Activated CD4-positive, alpha-beta T cell treated with anti-CD3 and anti-CD28 coated beads for 24 hours (primary cell): Measurements from ENCODE around the gene UBXN7.
"Not testable (repeated sequence)": the region's sequence is repeated elsewhere in the genome, so short reads cannot be mapped to it uniquely, and the experiment has no call there.

ENCODE experiments used
- DNase-seq, 2 donors: peaks; one replicate each; pipeline ENCODE4 v3.0.0-alpha.2; 2020; ENCODE audit warnings: low read depth in 2 of 2

UBXN7 gene

GRCh38 chr3:196419386-196419785 lies 12.8 kb downstream of the UBXN7 start:
- no peak for DNase-seq

- no peak for DNase-seq
Observed at GRCh38 chr3:196418601-196419000, 13.6 kb downstream of the UBXN7 start.

- DNase-seq, result no peak
Observed at GRCh38 chr3:196414469-196414868, 17.8 kb downstream of the UBXN7 start.

- no peak for DNase-seq
Observed at GRCh38 chr3:196412704-196413103, 19.5 kb downstream of the UBXN7 start.

GRCh38 chr3:196409409-196409808 lies 22.8 kb downstream of the UBXN7 start:
- no peak for DNase-seq

- no peak for DNase-seq
Observed at GRCh38 chr3:196408565-196409300, 23.5 kb downstream of the UBXN7 start.

GRCh38 chr3:196406811-196407470 lies 25.3 kb downstream of the UBXN7 start:
- DNase-seq, result no peak

GRCh38 chr3:196400331-196400730 lies 31.9 kb downstream of the UBXN7 start:
- DNase-seq, result no peak

GRCh38 chr3:196399485-196399945 lies 32.7 kb downstream of the UBXN7 start:
- no peak for DNase-seq

GRCh38 chr3:196398782-196399181 lies 33.4 kb downstream of the UBXN7 start:
- DNase-seq, result no peak

- DNase-seq, result no peak
Observed at GRCh38 chr3:196397941-196398340, 34.3 kb downstream of the UBXN7 start.

- no peak for DNase-seq
Observed at GRCh38 chr3:196390116-196390515, 42.1 kb downstream of the UBXN7 start.

- no peak for DNase-seq
Observed at GRCh38 chr3:196388956-196389355, 43.3 kb downstream of the UBXN7 start.

GRCh38 chr3:196387941-196388340 lies 44.3 kb downstream of the UBXN7 start:
- not testable (repeated sequence) for DNase-seq

- not testable (repeated sequence) for DNase-seq
Observed at GRCh38 chr3:196386797-196387196, 45.4 kb downstream of the UBXN7 start.

- DNase-seq, result not testable (repeated sequence)
Observed at GRCh38 chr3:196386034-196386433, 46.2 kb downstream of the UBXN7 start.

- DNase-seq, result not testable (repeated sequence)
Observed at GRCh38 chr3:196385446-196385845, 46.8 kb downstream of the UBXN7 start.

- no peak for DNase-seq
Observed at GRCh38 chr3:196378146-196378841, 53.9 kb downstream of the UBXN7 start.

- DNase-seq, result no peak
Observed at GRCh38 chr3:196377321-196377720, 54.9 kb downstream of the UBXN7 start.

- DNase-seq, result no peak
Observed at GRCh38 chr3:196365736-196366135, 66.5 kb downstream of the UBXN7 start.

- no peak for DNase-seq
Observed at GRCh38 chr3:196360586-196360985, 71.6 kb downstream of the UBXN7 start.

GRCh38 chr3:196358540-196358939 lies 73.7 kb downstream of the UBXN7 start:
- not testable (repeated sequence) for DNase-seq

- DNase-seq, result no peak
Observed at GRCh38 chr3:196357905-196358304, 74.3 kb downstream of the UBXN7 start.
